GM19468 (cell line): ENCODE measurements around the gene CCDC184.

ENCODE experiments used
- ATAC-seq: cut with Tn5 transposase; IDR thresholded peaks from one replicate; pipeline ENCODE4 v1.9.1; 2021; ENCODE audit warnings: mild to moderate bottlenecking, moderate library complexity, moderate number of reproducible peaks; ENCODE audit not compliant: unreplicated experiment; ENCODE audit errors: extremely low read depth

Gene CCDC184

DNA sequence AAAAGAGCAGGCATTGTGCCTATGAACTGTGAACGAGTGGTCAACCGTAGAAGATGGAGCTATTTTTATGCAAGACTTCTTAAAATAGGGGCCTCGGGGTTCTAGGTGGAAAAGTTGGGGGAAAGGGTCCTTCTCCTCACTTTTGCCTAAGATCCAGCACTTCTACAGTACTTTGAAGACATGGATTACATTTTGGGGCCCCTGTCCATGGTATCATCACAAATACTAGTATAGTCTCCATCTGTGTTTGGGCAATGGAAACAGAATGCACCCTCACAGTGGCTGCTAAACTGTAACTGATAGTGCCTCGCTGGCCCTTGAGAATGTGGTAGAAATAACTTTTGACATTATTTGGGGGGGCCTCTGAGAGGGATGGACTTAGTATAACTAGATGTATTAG lies 5.5 kb upstream of the CCDC184 start:
- ATAC-seq, result no peak

DNA sequence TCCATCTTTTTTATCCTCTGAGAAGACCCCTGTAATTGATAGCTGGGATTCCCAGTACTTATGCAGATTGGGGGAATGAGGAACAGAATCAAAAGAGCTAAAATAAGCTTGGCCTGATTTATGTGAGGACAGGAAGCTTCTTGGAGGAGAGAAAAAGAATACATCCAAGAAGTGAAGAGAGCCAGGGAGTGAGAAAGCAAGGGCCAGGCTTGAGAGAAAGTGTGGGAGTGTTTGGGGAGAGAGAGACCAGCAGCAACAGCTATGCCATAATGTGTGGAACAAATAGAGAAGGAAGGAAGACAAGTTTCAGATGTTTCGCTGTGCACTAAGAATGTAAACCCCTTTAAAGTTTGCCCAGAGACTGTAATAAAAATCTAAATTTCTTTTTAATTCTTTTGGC lies 4.0 kb upstream of the CCDC184 start:
- no peak for ATAC-seq

DNA sequence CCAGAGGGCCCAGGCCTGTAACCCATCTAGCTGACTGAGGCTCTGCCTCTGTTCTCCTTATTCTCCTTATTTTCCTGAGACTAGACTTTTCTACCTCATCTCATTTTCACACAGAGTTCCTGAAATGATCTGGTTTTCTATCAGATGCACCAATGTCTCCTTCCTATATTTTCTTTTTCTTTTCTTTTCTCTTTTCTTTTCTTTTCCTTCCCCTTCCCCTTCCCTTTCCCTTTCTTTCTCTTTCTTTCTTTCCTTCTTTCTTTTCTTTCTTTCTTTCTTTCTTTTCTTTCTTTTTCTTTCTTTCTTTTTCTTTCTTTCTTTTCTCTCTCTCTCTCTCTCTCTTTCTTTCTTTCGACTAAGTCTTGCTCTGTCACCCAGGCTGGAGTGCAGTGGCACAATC lies 3.0 kb upstream of the CCDC184 start:
- ATAC-seq, result no peak

DNA sequence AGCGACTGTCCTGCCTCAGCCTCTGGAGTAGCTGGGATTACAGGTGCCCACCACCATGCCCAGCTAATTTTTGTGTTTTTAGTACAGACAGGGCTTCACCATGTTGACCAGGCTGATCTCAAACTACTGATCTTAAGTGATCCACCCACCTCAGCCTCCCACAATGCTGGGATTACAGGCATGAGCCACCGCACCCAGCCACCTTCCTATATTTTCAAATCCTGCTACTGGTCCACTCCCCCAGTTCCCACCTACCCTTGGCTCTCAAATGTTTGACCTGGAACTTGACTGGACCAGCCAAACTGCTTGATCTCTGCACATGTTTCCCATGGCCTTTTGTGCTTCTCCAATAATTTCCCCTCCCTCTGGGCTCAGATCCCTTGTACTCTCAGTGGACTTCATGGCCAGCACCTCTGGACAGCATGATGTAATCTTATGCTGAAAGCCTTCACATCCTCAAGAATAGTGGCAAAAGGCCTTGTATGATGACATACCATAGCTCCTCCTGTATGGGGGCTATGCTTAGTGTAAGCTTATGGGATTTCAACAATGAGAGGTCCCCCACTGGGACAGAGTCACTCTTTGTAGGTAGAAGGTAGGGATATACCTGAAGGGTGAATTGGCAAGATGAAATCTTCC lies 2.5 kb upstream of the CCDC184 start:
- no peak for ATAC-seq

DNA sequence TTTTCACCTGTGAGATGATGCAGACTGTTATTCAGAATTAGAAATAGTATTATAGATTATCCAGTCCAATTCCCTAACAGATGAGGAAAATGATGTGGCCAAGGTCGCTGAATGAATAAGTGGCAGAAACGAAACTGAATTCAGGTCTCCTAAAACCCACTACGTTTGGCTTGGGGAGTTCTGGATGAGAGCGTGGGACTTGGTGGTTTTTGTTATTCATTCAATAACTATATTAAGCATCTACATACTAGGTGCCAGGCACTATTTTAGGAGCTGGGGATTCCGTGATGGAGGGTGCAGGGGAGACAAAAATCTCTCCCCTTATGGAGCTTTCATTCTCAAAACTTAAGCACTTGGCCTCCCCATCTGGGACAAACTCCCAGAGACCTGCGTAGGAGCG lies 813 bp upstream of the CCDC184 start:
- no peak for ATAC-seq

DNA sequence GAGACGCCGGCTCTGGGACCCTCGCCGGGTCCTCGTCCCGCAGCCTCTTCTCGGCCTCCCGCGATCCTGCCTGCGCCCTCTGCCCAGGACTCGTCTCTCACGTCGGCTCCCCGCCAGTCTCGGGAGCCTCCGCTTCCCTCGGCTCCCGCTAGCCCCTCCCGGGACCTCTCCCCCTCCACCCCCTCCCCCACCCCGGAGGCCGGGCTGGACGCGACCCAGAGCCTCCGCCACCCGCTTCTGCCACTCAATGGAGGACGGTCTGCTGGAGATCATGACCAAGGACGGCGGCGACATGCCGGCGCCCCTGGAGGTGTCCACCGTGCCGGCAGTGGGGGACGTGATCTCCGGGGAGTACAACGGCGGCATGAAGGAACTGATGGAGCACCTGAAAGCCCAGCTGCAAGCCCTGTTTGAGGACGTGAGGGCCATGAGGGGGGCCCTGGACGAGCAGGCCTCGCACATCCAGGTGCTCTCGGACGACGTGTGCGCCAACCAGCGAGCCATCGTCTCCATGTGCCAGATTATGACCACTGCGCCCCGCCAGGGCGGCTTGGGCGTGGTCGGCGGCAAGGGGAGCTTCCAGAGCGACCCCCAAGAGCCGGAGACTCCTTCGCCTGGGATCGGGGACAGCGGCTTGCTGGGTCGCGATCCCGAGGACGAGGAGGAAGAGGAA lies 568 bp downstream of the CCDC184 start:
- ATAC-seq, result no peak

DNA sequence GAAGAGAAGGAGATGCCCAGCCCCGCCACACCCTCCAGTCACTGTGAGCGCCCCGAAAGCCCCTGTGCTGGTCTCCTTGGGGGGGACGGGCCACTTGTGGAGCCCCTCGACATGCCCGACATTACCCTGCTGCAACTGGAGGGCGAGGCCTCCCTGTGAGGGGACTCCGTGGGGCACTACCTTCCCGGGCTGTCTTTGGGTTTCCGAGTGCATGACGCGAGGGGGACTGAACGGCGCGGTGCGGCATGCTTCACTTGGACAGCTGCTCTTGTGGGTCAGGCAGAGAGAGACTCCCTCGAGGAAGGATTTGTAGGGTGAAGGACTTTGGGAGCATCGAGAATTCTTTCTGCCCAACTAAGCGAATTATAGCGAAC lies 1.1 kb downstream of the CCDC184 start:
- ATAC-seq, result no peak

DNA sequence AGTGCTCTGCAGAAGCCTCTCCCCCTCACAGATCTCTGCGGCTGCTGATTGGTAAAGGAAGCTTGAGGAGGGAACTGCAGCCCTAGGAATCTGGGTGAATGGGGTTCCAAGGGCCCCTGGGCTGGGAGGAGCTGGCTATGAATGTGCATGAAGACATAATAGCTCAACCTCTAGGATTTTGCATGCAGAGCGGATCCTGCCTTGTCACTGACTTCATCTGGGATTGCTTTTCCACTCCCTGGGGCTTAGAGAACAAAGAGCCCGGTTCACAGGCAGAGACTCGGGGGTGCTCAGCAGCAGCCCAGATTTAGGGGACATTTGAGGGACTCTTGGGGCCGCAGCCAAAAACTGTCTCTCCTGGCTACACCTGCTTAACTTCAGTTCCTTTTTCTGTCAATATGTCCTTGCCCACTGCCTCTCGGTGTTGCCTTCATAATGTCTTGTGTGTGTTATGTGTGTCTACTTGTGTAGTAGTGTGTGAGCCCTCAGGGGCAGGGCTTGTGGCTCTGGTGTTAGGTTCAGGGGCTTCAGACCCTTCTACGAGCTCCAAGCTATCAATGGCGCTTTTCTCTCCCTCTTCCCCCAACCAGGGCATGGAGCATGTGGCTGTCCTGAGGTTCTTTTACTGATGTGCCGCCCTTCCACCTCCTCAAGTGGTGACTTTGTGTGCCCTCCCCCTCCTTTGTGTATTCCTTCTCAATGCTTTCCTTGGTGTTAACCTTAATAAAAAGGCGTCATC lies 1.9 kb downstream of the CCDC184 start:
- ATAC-seq, result no peak

DNA sequence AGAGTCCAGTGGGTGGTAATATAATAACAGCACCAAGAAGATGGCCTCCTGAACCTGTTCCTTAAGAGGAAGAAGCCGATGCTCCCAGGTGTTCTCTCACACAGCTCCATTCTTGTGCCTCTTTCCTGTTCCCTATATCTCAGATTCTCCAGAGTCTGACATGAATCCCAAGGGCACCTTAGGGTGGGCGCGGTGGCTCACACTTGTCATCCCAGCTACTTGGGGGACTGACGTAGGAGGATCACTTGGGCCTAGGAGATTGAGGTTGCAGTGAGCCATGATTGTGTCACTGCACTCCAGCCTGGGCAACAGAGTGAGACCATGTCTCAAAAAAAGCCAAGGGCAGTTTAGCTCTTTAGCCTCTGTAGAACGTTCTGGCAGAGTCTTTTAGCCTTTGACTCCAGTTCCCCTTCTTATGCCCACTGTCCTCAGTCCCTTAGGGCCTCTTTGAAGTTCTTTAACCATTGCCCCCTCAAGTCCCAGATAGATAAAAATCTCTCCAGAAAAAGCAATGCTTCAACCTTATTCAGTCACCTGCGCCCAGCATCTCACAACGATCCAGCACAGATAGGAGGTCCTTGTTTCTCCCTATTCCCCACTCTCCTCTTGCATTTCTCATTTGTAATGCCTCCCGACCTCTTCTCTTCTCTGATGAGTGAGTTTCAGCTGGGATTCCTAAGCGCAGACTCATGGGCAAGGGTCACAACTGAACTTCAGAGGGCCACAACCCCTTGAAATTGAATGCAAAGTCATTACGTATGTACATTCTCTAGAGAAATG lies 4.7 kb downstream of the CCDC184 start:
- no peak for ATAC-seq

DNA sequence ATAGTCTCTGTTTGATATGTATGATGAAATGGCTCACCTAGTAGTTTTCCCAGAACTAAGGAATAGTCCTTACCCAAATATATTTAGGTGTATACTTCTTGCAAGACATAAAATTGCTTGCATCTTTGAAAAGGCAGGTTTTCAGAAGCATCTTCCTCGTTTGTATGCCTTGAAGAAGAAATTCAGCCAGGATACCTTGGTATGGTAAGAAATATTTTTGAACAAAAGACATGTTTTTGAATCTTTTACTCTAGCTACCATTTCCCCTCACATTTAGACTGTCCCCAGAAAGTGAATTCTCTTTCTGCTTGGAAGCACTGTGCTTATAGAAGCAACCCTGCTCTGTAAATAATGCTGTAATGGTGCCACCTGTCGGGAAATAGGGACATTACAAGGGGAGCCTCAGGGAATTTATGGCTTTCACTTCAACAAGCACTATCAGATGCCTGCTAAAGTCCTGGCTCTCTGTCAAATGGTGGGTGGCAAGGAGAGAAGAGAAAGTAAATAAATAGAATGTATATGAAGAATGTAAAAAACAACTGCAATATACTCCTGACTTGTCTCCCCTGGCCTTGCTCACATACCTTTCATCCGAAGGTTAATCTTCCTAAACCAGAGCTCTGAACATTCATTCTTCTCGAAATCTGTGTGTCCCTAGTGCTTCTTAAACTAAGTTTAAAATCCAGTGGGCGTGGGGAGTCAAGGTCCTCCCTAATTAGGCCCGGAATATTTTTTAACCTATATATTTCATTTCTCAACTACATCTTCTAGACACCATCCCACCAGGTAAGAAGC lies 6.1 kb downstream of the CCDC184 start:
- ATAC-seq, result no peak

DNA sequence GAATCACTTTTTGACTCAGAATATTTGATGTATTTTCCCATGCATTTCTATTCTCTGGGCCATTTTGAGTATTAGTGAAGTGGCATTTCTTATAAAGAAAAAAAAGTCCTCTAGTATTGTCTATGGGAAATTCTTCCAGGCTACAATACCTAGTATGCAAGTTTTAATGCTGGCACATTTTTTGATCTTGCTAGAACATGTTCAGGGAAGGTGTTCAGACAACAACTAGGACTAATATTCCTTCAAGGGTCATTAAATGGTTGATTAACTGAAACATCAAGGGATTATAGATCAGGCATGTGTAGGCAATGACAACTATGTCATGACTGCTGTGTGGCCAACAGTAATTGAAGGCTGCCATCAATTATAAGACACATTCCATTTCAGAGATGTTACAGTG lies 7.7 kb downstream of the CCDC184 start:
- no peak for ATAC-seq

DNA sequence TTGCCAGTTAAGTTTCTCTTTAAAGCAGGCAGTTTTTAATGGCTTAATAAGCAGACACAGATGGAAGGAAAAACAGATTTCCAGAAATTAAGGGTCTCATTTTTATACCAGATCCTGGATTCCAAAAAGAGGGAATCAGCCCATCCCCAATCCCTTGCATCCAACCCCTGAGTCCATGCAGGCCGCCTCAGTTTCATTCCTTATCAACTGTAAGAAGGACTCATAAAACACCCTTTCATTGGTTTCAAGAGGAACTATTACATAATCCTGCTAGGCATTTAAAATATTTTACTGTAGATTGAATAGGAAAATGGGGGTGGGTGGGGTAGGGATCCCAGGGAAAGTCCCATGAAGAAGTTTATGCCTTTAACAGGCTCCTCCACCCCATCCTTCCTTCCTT lies 9.4 kb downstream of the CCDC184 start:
- ATAC-seq, result no peak

DNA sequence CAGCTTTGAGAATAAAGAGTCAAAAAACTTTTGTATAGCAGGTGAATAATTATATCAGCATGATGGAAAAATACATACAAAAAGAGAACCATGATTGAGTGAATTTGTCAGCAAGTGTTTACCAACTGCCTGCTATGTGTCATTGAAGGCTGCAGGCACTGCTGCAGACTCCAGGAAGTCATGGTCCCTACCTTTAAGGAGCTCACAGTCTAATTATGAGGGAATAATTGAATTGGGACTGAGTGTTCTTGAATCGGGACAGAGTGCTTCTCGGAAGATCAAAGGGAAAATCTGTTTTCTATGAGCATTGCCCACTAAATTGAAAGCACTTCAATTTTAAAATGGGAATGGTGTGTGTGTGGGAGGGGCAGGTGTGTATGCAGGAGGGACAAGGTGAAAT lies 10.2 kb downstream of the CCDC184 start:
- no peak for ATAC-seq

DNA sequence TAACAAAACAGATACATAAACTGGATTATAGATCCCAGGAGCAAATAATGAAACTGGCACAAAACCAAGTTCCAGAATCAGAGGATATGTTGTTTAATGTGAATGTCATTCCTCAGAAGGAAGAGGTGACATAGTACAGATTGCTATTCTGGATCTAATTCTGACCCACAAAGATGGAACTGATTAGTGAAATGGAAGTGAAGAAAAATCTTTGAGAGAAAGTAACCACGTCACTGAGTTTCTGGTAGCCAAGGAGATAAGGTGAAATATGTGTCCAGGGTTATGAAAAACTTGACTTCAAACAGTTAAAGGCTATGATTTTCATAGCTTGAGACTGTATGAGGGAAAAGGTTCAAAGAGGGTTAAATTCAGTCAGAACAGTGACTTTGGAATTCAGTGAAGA lies 11.4 kb downstream of the CCDC184 start:
- no peak for ATAC-seq

DNA sequence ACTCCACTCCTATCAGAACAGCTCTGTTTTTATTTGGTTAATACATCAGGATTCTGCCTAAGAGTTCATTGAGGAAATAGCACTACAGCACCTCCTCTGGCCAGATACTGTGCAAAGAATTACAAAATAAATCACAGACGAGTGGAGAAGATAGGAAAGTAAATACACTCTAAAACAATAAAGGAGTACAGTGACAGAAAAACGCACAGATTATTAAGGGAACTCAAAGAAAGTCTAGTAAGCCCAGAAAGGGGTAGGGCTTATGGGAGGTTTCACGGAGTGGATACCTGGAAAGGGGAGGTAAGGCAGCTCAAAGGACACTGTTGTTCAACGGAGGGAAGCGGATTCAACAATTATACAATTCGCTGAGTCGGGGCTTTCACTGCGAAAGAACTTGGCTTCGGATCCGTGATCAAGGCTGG lies 14.1 kb downstream of the CCDC184 start:
- peak; percentile 9 for ATAC-seq

DNA sequence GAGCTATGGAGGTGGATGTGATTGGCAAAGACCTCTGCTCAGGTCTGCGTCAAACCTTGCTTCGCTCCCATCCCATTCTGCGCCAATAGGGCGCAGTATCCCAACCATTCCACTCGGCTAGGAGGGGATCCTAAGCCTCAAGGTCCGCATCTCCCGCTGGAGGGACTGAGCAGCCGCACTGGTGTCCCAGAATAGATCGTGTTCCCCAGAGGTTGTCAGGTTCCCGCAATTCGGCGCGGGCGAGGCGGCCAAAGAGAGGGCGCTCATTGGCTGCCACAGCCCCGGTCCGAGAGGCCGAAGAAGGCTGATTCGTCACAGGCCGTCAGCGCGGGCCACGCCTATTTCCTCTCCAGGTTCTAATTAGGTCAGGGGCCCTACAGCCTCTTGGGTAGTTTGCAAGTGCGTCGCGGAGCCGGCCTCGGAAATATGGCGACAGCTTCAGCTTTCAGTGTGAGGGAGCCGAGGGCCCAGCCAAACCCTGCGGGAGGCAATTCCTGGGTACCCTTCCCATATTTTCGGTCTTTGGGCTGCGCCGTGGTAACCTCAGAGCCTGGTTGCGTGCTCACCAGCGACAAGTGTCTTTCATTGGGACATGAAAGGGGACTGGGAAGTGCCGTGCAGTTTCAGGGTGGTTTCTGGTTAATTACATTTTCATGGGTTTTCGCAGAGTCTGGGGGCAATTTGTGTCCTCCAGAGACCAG lies 14.7 kb downstream of the CCDC184 start:
- peak; percentile 99 for ATAC-seq

DNA sequence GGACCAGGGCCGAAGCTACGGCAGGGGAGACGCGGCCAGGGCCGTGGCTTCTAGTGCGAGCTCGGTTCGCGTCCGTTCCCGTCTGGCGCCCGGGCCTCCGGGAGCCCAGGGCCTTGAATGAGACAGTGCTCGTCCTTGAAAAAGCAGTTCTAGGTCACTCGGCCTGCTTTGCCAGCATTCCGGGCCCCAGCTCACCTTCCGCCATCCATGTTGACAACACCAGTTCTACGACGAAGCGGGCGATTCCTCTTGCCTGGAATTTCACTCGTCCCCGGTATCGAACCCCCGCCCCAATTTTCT lies 15.2 kb downstream of the CCDC184 start:
- no peak for ATAC-seq

DNA sequence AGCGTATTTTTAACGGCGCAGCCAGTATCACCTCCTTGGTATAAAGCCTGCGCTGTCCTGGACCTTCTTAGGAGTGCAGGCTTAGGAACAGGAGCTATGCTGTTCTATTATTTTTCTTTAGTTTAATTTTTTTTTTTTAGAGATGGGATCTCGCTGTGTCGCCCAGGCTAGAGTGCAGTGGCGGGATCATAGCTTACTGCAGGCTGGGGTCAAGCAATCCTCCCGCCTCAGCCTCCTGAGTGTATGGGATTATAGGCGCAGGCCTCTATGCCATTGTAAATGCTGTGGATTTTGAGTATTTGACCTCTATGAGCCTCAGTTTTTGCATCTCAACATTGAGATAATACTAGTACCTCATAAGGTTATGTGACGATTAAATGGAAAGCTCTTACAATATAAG lies 15.5 kb downstream of the CCDC184 start:
- no peak for ATAC-seq

DNA sequence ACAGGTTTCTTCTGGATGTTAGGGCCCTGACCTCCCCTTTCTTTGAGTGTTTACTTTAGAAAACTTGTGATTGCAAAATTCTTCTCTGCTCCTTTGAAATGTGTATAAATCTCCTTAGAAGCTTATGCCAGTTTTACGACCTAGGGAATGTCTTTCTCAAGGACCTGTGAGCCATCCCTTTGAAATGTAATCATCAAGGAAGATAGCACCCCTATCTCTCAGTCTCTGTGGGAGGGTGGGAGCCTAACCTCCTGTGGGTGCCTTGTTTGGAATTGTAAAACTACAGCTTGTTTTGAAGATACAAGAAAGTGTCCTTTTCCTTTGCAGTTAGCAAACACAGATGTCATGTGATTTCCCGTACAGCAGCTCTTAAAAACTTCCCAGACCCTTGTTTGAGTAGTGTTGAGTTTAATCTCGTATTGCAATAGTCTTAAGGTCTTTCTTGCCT lies 16.4 kb downstream of the CCDC184 start:
- no peak for ATAC-seq

DNA sequence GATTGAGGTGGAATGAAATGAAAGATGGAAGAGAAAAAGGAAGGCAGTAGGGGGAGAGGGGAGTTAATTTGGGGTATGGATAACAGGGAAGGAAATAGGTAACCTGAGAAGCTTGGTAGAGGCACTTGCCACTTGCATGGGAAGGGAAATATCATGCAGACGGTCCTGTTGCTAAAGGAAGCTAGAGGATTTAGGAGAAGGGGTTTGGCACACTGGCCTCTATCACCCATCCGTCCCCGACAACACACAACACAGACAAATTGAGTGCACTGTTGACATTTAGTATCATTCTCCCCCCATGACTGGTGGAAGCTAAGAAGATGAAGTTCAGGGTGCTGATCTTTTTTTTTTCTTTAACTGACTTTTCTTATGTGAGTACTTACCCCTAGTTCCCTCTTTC lies 17.6 kb downstream of the CCDC184 start:
- no peak for ATAC-seq
